HG02981 (cell line): ENCODE measurements around the gene DOCK6.

Experiments
- ATAC-seq: cut with Tn5 transposase; IDR thresholded peaks from one replicate; pipeline ENCODE4 v1.9.1; 2021; ENCODE audit warnings: mild to moderate bottlenecking, moderate library complexity; ENCODE audit not compliant: unreplicated experiment

The DOCK6 gene

GRCh38 chr19:11151181-11151580 lies 111.1 kb downstream of the DOCK6 start:
- ATAC-seq, result no peak
